ENCODE data around the gene BMP6.

- TF ChIP-seq, protein P1, sequence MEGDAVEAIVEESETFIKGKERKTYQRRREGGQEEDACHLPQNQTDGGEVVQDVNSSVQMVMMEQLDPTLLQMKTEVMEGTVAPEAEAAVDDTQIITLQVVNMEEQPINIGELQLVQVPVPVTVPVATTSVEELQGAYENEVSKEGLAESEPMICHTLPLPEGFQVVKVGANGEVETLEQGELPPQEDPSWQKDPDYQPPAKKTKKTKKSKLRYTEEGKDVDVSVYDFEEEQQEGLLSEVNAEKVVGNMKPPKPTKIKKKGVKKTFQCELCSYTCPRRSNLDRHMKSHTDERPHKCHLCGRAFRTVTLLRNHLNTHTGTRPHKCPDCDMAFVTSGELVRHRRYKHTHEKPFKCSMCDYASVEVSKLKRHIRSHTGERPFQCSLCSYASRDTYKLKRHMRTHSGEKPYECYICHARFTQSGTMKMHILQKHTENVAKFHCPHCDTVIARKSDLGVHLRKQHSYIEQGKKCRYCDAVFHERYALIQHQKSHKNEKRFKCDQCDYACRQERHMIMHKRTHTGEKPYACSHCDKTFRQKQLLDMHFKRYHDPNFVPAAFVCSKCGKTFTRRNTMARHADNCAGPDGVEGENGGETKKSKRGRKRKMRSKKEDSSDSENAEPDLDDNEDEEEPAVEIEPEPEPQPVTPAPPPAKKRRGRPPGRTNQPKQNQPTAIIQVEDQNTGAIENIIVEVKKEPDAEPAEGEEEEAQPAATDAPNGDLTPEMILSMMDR (IDR thresholded peaks at IDR 0.05) = peak; percentile 76
- TF ChIP-seq ZFX (IDR thresholded peaks at IDR 0.05; ENCODE audit: borderline replicate concordance) = no peak
Measured at GRCh38 chr6:7723041-7723447, 2.9 kb upstream of the BMP6 start.

All from 22Rv1 (cell line).